GM21367 (cell line): ENCODE measurements around the gene LYSMD1.
"Not testable (repeated sequence)": the region's sequence is repeated elsewhere in the genome, so short reads cannot be mapped to it uniquely, and the experiment has no call there.

Source experiments
- ATAC-seq: cut with Tn5 transposase; IDR thresholded peaks from one replicate; pipeline ENCODE4 v1.9.1; 2021; ENCODE audit not compliant: unreplicated experiment

LYSMD1 gene, protein sequence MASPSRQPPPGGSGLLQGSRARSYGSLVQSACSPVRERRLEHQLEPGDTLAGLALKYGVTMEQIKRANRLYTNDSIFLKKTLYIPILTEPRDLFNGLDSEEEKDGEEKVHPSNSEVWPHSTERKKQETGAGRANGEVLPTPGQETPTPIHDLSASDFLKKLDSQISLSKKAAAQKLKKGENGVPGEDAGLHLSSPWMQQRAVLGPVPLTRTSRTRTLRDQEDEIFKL

DNA sequence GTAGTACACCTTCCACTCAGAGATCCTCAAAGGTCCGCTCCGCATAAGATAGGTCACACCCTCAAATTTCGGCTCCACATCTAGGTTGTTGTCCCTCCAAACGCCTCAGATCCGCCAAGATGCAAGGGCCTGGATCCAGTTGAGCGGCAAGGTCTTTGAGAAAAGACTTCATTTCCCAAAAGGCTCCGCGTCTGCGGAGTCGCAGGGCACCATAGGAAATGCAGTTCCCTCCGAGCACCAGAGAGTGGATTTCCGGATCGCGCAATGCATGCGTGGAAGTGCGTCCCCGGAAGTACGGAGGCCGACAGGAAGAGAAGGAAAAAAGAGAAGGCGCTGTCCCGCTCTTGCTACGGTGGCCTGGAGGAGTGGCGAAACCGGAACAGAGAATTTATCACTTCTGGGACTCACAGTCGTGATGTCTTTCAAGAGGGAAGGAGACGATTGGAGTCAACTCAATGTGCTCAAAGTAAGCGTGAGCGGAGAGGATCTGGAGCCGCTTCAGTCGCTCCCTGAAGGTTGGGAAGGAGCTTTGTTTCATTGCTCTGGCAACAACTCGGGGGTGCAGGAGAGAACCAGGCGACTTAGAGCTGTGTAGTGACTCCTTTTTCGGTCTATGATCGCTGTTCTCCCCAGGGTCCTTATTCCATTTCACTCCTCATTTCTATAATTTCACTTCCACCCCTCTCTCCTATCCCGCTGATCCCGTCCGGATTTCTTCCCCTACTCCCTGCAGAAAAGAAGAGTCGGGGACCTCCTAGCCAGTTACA is at the start of gene LYSMD1, which contains the start of gene SCNM1:
Gene LYSMD1, minus strand, starts transcription at position 165 of the 767 bp plus-strand sequence. CDS start 644 bp downstream, outside the sequence.
Gene SCNM1, plus strand, starts transcription at position 407 of the 767 bp plus-strand sequence. Its CDS starts 9 bp downstream, at position 416.
- ATAC-seq, result peak; percentile 77

DNA sequence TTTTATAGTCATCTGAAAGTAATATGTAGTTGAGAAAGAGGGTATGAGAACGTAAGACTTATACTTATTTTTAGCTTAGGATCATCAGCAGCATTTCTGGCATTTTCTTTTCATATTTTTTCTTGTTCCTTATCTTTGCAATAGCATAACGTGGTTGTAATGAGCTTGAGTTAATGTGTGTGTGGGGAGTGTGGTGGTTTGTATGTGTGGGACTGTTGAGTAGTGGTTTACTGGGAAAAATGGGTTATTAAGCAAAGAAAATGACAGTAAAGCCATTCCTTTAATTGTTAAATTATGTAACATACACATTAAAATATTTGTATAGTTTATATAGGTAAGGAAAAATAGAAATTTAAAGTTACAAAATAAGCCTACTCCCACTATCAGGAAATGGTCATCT is 47.9 kb upstream of the LYSMD1 start:
- no peak for ATAC-seq

DNA sequence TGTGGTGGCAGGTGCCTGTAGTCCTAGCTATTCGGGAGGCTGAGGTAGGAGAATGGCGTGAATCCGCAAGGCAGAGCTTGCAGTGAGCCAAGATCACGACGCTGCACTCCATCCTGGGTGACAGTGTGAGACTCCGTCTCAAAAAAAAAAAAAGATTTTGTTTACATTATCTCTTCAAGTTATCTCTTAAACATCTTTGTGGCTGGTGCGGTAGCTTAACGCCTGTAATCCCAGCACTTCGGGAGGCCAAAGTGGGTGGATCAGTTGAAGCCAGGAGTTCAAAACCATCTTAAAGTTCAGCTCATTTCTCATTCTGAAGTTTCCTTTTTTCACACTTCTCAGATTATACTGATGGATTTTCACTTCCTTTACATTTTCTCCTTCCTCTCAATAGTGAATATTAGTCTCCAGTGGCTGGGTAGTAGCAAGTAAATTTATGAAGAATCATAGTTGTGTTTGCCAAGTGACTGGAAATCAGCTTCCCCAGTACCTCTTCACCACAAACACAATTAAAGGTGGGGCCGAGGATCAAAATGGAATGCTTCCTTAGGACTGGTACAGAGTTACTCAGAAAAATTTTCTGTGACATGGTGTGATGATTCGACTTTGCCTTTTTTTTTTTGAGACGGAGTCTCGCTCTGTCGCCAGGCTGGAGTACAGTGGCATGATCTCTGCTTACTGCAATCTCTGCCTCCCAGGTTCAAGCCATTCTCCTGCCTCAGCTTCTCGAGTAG is 46.4 kb upstream of the LYSMD1 start:
- ATAC-seq, result no peak

DNA sequence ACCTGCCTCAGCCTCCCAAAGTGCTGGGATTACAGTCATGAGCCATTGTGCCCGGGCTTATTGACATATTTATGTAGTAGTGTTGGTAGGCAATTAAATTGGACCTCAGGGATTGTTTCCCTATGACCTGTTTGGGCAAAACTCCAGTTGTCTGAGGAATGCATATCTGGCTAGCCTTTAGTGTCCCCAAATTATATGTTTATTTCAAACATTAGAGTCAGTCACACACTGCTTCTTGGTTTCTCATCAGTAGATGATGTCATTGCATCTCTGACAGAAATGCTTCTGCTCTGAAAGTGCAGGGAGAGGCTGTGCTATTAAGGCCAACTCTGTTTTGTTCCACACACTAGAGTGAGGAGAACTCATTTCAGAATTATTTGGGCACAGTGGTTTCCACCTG is 45.1 kb upstream of the LYSMD1 start:
- ATAC-seq, result no peak

DNA sequence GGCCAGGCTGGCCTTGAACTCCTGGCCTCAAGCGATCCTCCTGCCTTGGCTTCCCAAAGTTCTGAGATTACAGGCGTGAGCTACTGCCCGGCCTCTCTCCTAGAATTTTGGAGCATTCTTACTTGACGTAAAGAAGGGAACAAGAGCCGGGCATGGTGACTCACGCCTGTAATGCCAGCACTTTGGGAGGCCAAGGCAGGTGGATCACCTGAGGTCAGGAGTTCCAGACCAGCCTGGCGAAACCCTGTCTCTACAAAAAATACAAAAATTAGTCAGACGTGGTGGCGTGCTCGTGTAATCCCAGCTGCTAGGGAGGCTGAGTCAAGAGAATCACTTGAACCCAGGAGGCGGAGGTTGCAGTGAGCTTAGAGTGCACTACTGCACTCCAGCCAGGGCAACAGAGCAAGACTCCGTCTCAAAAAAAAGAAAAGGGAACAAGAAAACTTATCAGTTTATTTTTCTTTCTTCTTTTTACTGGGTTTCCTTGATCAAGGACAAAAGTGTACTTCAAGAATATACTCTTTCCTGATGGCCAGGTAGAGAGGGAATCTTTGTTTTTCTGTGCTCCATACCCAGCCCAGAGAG is 39.8 kb upstream of the LYSMD1 start:
- not testable (repeated sequence) for ATAC-seq

DNA sequence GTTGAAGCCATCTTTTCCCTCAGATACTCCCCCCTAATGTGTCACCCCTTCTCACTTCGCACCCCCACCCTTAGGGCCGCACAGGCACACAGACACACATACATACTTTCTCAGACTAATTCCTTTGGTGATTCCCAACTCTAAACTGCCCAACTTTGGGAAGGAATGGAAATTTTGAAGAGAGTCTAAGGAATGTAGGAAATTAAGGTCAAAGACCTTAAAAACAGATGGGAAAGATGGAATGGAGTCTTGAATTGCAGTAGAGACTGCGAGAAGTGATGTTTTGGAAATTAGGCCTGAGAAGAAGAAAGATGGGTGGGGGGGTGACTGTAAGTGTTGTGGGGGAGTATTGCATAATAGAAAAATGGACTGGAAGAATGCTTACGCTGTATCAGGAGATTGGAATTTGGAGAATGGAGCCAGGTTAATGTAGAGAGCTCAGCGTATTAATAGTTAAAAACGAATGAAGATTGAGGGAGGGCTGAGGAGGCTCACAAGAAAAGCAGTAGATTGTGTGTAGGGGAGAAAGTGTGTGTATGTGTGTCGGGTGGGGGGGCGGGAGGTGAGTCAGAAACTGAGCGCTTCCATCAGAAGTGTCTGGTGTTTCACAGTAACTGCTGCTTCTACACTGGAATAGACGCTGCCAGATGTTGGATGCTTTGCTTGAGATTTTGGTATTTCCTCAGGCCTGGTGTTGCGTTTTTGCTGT is 34.3 kb upstream of the LYSMD1 start:
- ATAC-seq, result no peak

DNA sequence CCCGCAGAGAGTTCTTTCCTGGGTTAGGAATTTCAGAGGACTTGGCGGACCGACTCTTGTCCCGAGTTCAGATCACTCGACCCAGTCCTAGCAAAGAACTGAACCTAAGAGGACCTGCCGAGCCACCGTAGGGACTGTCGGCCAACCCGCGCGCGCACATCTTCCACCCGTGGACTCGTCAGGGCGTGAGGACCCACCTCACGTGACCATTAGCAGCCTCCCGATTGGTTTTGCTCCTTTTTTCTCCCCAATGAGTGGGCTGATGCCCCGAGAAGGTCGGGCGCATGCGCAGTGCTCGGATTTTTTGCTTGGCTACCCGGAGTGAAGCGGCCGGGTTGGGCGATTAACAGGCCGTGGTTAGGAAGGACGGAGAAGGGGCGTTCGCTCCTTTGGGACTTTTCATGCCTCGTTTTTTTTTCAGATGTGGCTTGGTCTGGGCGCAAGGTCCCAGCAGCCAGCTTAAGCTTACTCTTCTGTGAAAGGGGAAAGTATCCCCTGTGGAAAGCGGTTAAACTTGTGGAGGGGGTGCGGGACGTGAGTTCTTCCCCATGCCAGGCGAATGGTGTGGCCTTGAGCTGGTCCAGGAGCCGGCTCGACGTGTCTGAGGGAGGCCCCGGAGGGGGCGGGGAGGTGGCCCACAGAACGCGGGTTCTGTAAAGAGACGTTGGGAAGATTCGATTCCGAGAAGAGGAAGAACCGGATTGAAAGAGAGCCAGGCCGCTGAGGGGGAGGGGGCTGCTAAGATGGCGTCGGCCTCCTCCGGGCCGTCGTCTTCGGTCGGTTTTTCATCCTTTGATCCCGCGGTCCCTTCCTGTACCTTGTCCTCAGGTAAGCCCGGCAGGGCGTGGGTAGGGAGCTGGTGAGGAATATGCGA is 32.8 kb upstream of the LYSMD1 start, which contains the start of gene PIP5K1A:
Gene PIP5K1A, plus strand, starts transcription at position 299 of the 874 bp plus-strand sequence. Its CDS starts 445 bp downstream, at position 744.
- peak; percentile 76 for ATAC-seq

DNA sequence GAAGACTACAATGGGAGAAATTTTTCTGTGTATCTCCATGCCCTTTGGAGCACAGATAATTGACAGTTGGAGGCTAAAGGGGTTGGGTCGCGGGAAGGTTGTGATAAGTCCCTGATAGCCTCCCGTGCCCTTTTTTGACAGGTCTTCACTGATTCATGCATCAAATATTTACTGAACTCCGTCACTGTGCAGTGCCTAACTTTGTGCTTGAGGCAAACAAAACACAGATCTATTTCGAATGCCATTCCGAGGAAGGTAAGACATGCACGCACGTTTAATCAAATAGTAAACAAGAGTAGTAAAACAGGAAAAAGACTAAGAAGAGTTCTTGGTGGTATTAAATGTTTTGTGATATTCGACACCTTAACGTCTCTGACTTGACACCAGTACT is 32.2 kb upstream of the LYSMD1 start:
- ATAC-seq, result no peak

DNA sequence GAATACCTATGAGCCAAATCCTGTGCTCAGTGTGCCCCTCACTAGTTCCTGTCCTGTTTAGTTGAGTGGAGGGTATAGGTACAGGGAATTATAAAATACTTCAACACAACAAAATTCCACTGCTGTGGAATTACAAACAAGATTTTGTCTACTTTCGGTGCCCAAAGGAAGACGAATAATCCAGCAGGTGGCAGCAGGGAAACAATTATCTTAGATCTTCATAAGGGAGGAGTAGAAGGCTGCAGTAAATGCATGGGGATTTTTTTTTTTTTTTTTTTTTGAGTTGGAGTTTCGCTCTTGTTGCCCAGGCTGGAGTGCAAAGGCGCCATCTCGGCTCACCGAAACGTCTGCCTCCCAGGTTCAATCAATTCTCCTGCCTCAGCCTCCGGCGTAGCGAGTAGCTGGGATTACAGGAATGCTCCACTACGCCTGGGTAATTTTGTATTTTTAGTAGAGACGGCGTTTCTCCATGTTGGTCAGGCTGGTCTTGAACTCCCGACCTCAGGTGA is 30.6 kb upstream of the LYSMD1 start:
- no peak for ATAC-seq

DNA sequence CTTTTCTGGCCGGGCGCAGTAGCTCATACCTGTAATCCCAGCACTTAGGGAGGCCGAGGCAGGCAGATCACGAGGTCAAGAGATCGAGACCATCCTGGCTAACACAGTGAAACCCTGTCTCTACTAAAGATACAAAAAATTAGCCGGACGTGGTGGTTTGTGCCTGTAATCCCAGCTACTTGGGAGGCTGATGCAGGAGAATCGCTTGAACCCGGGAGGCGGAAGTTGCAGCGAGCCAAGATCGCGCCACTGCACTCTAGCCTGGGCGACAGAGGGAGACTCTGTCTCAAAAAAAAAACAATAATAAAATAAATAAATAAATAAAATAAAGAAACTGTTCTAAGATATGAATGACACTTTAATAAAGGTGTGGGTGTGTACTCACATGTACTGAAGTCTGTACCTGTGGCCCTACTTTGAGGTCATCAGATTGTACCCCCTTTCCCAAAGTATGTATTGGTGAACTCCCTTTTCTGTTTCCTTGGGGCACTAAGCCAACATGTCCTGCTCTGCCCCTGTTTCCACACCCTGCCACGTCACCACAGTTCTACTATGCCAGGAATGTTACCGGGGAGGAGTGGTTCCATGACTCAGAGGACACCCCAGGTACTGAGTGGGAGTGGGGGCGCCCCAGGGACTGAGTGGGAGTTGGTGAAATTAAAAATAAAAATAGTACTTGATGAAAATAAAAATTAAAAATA is 29.3 kb upstream of the LYSMD1 start:
- not testable (repeated sequence) for ATAC-seq

DNA sequence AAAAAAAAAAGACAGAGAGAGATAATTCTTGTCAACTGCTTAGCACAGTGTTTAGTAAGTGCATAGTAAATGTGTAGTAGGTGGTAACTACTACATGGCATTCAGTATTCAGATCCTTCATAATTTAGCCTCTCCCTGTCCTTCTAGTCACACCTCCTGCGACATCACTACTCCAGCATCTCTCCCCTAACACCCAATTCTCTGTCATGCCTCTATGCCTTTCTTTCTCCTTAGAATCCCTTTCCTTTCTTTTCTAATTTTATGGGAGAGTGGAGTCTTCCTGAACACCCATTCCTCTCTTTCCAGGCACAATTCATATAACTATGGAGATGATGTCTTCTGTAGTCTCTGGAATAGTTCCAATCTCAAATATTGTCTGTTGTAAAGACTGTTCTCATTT is 28.2 kb upstream of the LYSMD1 start:
- no peak for ATAC-seq

DNA sequence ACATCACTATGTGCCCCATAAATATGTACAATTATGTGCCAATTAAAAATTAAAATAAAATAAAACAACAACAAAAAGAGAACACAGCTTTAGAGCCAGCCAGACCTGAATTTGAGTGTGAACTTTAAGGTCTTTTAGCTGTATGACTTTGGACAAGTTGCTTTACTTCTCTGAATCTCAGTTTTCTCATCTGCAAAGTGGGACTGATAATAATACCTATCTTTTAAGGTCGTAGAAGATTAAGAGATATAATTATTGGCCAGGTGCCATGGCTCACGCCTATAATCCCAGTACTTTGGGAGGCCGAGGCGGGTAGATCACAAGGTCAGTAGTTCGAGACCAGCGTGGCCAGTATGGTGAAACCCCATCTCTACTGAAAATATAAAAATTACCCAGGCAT is 27.6 kb upstream of the LYSMD1 start:
- no peak for ATAC-seq

DNA sequence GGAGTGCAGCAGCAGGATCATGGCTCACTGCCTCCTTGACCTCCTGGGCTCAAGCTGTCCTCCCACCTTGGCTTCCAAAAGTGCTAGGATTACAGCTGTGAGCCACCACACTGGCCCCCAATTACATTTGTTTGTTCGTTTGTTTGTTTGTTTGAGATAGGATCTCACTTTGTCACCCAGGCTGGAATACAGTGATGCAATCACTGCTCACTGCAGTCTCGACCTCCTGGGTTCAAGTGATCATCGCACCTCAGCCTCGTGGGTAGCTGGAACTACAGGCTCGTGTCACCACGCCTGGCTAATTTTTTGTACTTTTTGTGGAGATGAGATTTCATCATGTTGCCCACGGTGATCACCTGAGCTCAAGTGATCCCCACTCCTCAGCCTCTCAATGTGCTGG is 26.3 kb upstream of the LYSMD1 start:
- ATAC-seq, result no peak

DNA sequence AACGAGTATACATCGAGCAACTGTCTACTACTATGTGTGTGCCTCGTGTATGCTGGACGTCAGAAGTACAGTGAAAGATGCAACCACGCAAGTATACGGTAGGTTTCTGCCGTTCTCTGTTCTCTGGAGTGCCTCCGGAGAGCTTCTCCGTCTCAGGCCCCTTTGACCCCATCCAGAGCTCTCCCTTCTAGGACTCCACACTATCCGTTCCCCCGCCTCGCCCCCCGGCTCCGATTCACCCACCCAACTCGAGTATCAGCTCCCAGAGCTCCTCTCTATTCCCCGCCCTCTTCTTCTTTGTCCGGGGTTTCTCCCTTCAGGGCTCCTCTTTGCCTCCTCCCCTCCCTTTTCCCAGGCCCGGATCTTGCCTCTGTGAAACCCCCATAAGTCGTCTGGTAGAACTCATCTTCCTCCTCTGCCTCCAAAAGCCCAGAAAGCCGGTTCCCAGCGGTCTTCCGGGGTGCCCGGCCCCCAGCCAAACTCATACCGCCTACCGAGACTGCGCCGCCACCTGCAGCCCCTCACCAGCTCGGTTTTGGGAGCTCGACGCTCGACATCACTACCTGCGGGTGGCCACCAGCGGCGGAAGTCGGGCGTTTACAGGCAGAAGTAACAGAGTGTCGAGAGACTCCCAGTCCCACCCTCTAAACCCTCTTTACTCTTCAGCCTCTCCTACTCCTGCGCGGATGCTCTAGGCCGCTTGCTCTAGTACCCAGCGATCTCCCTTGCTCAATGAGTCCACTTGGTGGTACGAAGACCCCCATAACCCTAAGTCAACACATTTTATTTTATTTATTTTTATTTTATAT is 24.1 kb upstream of the LYSMD1 start, which contains the start of gene VPS72:
Gene VPS72, minus strand, starts transcription at position 561 of the 809 bp plus-strand sequence. Its CDS starts 76 bp downstream, at position 485.
- peak; percentile 70 for ATAC-seq

DNA sequence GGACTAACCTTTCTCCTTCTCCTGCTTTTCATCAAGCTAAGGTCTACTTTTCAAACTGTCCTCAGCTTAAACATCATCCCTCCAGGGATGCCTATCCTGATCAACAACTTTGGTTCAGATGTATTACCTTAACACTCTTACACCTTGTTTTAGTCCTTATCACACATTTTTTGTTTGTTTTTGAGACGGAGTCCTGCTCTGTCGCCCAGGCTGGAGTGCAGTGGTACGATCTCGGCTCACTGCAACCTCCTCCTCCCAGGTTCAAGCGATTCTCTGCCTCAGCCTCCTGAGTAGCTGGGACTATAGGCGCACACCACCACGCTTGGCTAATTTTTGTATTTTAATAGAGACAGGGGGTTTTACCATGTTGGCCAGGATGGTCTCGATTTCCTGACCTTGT is 23.0 kb upstream of the LYSMD1 start:
- ATAC-seq, result not testable (repeated sequence)

DNA sequence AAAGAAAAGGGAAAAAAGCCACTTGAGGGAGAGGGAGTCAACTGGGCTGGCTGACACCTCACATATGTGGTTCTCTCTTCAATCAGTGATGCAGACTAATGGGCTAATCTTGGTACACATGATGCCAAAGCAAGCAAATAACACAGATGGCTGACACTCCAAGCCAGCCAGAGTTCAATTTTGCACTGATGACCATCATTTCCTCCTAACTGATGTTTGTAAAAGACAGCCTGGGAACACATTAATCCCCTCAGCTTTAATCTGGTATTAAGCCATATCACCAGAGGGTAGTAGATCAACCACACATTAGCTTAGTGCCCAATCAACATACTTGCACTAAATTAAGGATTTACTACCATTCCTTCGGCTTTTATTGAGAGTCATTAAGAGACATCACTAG is 21.5 kb upstream of the LYSMD1 start:
- ATAC-seq, result no peak

DNA sequence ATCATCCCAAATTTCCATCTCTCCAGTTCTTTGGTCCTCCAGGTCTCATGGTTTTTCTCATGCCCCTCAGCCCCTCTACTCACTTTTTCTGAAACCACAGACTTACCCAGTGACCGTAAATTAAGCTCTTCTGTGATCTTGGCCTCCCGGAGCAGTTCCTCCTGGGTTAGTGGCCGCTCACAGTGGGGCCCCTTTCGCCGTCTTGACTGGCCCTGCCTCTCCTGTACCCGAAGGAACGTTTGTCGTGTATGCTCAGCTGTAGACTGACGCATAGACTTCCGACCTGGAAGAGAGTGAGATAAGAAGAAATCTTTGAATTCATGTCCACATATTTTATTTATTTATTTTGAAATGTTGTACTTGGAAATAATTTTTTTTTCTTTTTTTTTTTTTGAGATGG is 18.5 kb upstream of the LYSMD1 start:
- no peak for ATAC-seq

DNA sequence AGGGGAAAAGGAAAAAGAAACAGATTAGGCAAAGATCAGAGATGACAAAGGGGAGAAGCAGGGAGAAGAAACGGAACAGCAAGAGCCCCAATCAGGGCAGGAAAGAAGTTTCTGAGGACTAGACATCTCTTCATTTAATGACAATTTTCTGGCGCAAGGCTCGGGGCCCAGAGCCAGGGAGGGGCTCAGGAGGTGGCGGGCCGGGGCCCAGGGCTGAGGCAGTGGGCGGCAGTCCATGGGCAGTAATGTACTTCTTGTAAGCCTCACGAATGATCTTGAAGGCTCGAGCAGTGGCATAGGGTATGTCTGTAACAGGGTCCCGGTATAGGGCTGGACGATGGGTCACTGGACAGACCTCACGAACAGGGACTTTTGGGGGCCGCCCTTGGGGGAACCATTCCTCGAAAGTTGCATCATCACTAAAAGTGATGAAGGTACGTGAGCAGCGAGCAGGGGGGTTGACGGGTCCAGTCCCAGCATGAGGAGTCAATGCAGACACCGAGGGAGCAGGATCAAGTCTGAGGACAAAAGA is 10.9 kb upstream of the LYSMD1 start:
- no peak for ATAC-seq
